ENCODE results near the gene CPA4. TPM values are rescaled to one million over a fixed set of nuclear protein-coding genes. Genes with fewer than 3 reads are reported as not detected.
A peak's percentile ranks its signal among the peaks of the same experiment; 100 is the strongest.

Gene CPA4
- polyA plus RNA-seq, 2 donors: 8.4 to 41.2 TPM

DNA sequence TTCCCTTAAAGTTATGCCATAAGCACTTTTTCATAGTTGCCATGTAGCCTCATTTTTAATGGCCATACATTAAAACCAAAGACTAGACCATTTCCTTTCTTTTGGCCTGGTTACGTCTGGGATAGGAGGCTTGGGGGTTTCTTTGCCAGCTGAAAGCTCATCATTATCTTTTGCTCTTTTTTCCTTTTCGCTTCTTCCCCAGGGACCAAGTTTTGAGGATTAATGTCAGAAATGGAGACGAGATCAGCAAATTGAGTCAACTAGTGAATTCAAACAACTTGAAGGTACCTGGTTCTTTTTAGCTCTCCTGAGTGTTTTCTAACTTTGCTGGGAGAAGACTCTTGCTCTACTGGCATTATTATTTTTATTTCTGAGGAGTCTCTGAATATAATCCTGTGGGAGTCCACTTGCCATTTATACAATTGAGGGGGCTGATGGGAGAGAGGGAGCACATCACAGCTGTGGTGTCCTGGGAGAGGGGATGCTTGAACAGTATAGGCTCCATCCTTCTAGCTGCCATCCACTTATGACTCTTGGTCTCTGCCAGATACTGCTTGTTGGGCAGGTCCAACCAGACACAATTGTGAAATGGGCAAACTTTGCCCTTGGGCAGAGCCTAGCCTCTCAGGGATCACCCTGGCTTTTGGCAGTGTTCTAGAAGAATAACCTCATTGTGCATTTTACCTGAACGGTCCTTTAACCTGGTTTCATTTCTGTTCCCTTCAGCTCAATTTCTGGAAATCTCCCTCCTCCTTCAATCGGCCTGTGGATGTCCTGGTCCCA lies 5.8 kb downstream of the CPA4 start:
- Histone ChIP-seq H3K36me3 (ENCODE audit: control insufficient read depth in 2 of 2, insufficient read depth in 2 of 2, low read length in 1 of 2) (no peaks in the 10 kb centered on the region), H3K4me1 (ENCODE audit: control insufficient read depth in 2 of 2, insufficient read depth in 2 of 2, low read length in 1 of 2) (peaks cover 0 to 9% of the 10 kb centered on the region in 2 donors), H3K27ac (ENCODE audit: low read depth in 2 of 2, low read length in 1 of 2) (peak overlapping the region; percentile 37 to 40), H3K27me3 (ENCODE audit: control insufficient read depth in 1 of 2, insufficient read depth in 2 of 2, low read length in 2 of 2) (no peaks in the 10 kb centered on the region), H3K4me3 (ENCODE audit: low read depth in 1 of 2, low read length in 2 of 2) (no peak overlapping the region), H3K9me3 (ENCODE audit: control insufficient read depth in 2 of 2, insufficient read depth in 1 of 2, low read depth in 1 of 2, low read length in 1 of 2) (no peaks in the 10 kb centered on the region)
- WGBS, 2 donors: 72 to 76% methylated on average over 5 of the region's 5 CpGs

DNA sequence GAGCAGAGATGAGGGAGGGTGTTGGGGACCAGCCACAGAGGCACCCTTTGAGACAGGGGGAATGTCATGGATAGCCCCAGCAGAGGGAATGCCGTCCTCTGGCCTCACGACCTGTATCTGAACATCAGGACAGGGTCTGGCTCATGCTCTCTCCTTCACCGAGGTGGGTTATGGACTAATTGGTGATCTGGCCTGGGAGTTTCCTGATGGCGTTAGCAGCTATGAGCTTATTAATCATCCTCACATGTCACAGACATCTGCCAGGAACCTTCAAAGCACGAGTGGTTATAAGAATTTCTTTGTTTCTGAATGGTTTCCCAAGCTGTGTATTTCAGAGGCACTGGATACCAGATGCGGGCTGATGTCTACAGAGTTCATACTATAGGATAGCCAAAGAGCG lies 6.9 kb downstream of the CPA4 start:
- Histone ChIP-seq H3K4me1 (ENCODE audit: control insufficient read depth in 2 of 2, insufficient read depth in 2 of 2, low read length in 1 of 2) (peaks cover 0 to 9% of the 10 kb centered on the region in 2 donors), H3K36me3 (ENCODE audit: control insufficient read depth in 2 of 2, insufficient read depth in 2 of 2, low read length in 1 of 2) (no peaks in the 10 kb centered on the region), H3K9me3 (ENCODE audit: control insufficient read depth in 2 of 2, insufficient read depth in 1 of 2, low read depth in 1 of 2, low read length in 1 of 2) (no peaks in the 10 kb centered on the region), H3K27me3 (ENCODE audit: control insufficient read depth in 1 of 2, insufficient read depth in 2 of 2, low read length in 2 of 2) (no peaks in the 10 kb centered on the region), H3K27ac (ENCODE audit: low read depth in 2 of 2, low read length in 1 of 2) (no peak overlapping the region), H3K4me3 (ENCODE audit: low read depth in 1 of 2, low read length in 2 of 2) (no peak overlapping the region)
- 73 to 77% methylated on average over 7 of the region's 7 CpGs for WGBS, 2 donors

DNA sequence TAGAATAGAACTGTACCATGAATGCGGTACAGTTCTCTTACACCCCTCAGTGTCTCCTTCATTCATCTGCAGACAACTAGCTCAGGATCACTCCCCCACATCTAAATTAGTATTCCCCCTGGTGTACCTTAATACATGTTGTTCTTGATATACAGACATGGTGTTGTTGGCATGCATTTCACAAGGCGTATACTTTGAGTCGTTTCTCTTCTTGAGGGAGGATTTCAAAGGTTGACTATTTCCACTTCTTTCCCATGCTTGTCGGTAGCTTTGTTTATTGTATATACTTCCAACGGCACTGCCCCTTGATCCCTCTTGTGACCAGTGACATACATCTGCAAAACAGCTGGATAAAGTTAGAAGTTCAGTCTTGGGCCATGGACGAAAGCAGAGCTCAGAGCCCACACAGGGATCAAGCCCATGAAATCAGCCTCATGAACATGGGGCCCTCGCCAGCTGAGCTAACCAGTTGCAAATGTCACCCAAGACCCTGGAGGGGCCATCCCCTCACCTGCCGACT lies 8.6 kb downstream of the CPA4 start:
- H3K4me3 ChIP-seq (ENCODE audit: low read depth in 1 of 2, low read length in 2 of 2): no peak overlapping the region
- H3K27ac ChIP-seq (ENCODE audit: low read depth in 2 of 2, low read length in 1 of 2): no peak overlapping the region
- no peaks in the 10 kb centered on the region for H3K27me3 ChIP-seq (ENCODE audit: control insufficient read depth in 1 of 2, insufficient read depth in 2 of 2, low read length in 2 of 2)
- WGBS, 2 donors: 77 to 79% methylated on average over 8 of the region's 8 CpGs
- peaks cover 0 to 4% of the 10 kb centered on the region in 2 donors for H3K4me1 ChIP-seq (ENCODE audit: control insufficient read depth in 2 of 2, insufficient read depth in 2 of 2, low read length in 1 of 2)
- H3K36me3 ChIP-seq (ENCODE audit: control insufficient read depth in 2 of 2, insufficient read depth in 2 of 2, low read length in 1 of 2): no peaks in the 10 kb centered on the region
- H3K9me3 ChIP-seq (ENCODE audit: control insufficient read depth in 2 of 2, insufficient read depth in 1 of 2, low read depth in 1 of 2, low read length in 1 of 2): no peaks in the 10 kb centered on the region

DNA sequence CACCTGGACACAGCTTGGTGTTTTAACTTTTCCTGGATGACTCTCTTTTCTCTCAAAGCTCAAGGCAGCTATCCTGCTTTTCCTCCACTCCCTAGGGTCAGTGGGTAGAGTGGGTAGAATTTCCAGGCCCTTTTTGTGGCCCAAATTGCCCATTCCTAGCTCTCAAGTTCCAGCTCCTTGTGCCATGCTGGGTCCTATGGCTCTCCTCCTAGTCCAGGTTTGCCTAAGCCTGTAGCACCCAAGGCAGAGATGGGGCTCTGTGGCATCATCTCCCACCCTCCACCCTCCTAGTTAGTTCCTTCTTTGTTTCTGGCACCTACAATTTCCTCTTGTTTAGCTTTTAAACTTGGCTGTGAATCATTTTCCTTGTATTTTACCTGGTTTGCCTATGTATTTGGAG lies 9.7 kb downstream of the CPA4 start:
- Histone ChIP-seq H3K4me3 (ENCODE audit: low read depth in 1 of 2, low read length in 2 of 2) (no peak overlapping the region), H3K9me3 (ENCODE audit: control insufficient read depth in 2 of 2, insufficient read depth in 1 of 2, low read depth in 1 of 2, low read length in 1 of 2) (no peaks in the 10 kb centered on the region), H3K36me3 (ENCODE audit: control insufficient read depth in 2 of 2, insufficient read depth in 2 of 2, low read length in 1 of 2) (no peaks in the 10 kb centered on the region), H3K27ac (ENCODE audit: low read depth in 2 of 2, low read length in 1 of 2) (no peak overlapping the region), H3K4me1 (ENCODE audit: control insufficient read depth in 2 of 2, insufficient read depth in 2 of 2, low read length in 1 of 2) (peaks cover 0 to 4% of the 10 kb centered on the region in 2 donors), H3K27me3 (ENCODE audit: control insufficient read depth in 1 of 2, insufficient read depth in 2 of 2, low read length in 2 of 2) (no peaks in the 10 kb centered on the region)

DNA sequence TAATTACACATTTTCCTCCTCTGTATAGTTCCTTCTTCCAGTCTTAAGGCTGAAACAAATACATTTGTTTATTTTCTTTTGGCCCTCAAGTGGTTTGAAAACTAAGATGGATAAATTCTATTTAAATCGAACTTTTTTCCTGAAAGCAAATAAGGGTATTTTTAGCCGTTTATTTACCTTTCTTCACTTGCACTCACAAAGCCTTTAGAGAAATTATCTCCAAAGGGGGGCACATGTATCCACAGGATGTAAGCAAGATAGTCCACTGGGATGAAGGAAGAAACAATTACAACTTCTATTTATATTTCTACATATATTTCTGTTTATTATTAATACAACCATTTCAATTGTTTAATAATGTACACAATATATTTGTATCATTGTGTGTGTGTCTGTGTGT lies 10.2 kb downstream of the CPA4 start:
- H3K9me3 ChIP-seq (ENCODE audit: control insufficient read depth in 2 of 2, insufficient read depth in 1 of 2, low read depth in 1 of 2, low read length in 1 of 2): no peaks in the 10 kb centered on the region
- no peak overlapping the region for H3K27ac ChIP-seq (ENCODE audit: low read depth in 2 of 2, low read length in 1 of 2)
- no peaks in the 10 kb centered on the region for H3K27me3 ChIP-seq (ENCODE audit: control insufficient read depth in 1 of 2, insufficient read depth in 2 of 2, low read length in 2 of 2)
- H3K4me3 ChIP-seq (ENCODE audit: low read depth in 1 of 2, low read length in 2 of 2): no peak overlapping the region
- WGBS, 2 donors: 38 to 62% methylated on average over 2 of the region's 2 CpGs
- H3K36me3 ChIP-seq (ENCODE audit: control insufficient read depth in 2 of 2, insufficient read depth in 2 of 2, low read length in 1 of 2): no peaks in the 10 kb centered on the region
- peaks cover 0 to 4% of the 10 kb centered on the region in 2 donors for H3K4me1 ChIP-seq (ENCODE audit: control insufficient read depth in 2 of 2, insufficient read depth in 2 of 2, low read length in 1 of 2)

DNA sequence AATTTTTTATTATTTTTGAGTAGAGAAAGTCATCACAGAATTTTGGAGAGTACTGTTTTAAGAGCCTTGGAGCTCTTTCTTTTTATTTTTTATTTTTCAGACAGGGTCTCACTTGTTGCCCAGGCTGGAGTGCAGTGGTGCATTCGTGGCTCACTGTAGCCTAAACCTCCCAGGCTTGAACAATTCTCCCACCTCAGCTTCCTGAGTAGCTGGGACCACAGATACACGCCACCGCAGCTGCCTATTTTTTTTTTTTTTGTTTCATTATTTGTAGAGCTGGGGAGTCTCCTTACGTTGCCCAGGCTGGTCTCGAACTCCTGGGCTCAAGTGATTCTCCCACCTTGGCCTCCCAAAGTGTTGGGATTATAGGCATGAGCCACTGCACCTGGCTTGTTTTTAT lies 10.6 kb downstream of the CPA4 start:
- Histone ChIP-seq H3K27ac (ENCODE audit: low read depth in 2 of 2, low read length in 1 of 2) (no peak overlapping the region), H3K27me3 (ENCODE audit: control insufficient read depth in 1 of 2, insufficient read depth in 2 of 2, low read length in 2 of 2) (no peaks in the 10 kb centered on the region), H3K4me3 (ENCODE audit: low read depth in 1 of 2, low read length in 2 of 2) (no peak overlapping the region), H3K4me1 (ENCODE audit: control insufficient read depth in 2 of 2, insufficient read depth in 2 of 2, low read length in 1 of 2) (peaks cover 0 to 4% of the 10 kb centered on the region in 2 donors), H3K36me3 (ENCODE audit: control insufficient read depth in 2 of 2, insufficient read depth in 2 of 2, low read length in 1 of 2) (no peaks in the 10 kb centered on the region), H3K9me3 (ENCODE audit: control insufficient read depth in 2 of 2, insufficient read depth in 1 of 2, low read depth in 1 of 2, low read length in 1 of 2) (no peaks in the 10 kb centered on the region)
- 70 to 73% methylated on average over 5 of the region's 5 CpGs for WGBS, 2 donors

DNA sequence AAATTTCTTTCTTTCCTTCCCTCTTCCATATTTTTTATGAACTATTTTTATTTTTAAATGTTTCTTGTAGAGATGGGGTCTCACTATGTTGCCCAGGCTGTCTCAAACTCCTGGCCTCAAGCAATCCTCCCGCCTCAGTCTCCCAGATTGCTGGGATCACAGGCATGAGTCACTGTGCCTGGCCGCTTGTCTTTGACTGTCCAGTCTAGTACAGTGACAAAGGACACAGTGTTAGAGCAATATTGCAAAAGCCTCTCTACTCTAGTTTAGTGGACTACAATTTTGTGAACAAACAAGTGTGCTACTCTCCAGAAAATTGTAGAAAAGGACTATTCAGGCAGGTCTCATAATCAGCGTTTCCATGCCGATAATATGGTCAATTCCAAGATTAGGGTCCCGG lies 11.0 kb downstream of the CPA4 start:
- Histone ChIP-seq H3K27ac (ENCODE audit: low read depth in 2 of 2, low read length in 1 of 2) (no peak overlapping the region), H3K4me1 (ENCODE audit: control insufficient read depth in 2 of 2, insufficient read depth in 2 of 2, low read length in 1 of 2) (peaks cover 0 to 4% of the 10 kb centered on the region in 2 donors), H3K36me3 (ENCODE audit: control insufficient read depth in 2 of 2, insufficient read depth in 2 of 2, low read length in 1 of 2) (no peaks in the 10 kb centered on the region), H3K27me3 (ENCODE audit: control insufficient read depth in 1 of 2, insufficient read depth in 2 of 2, low read length in 2 of 2) (no peaks in the 10 kb centered on the region), H3K4me3 (ENCODE audit: low read depth in 1 of 2, low read length in 2 of 2) (no peak overlapping the region), H3K9me3 (ENCODE audit: control insufficient read depth in 2 of 2, insufficient read depth in 1 of 2, low read depth in 1 of 2, low read length in 1 of 2) (no peaks in the 10 kb centered on the region)
- 90 to 91% methylated on average over 5 of the region's 5 CpGs for WGBS, 2 donors

DNA sequence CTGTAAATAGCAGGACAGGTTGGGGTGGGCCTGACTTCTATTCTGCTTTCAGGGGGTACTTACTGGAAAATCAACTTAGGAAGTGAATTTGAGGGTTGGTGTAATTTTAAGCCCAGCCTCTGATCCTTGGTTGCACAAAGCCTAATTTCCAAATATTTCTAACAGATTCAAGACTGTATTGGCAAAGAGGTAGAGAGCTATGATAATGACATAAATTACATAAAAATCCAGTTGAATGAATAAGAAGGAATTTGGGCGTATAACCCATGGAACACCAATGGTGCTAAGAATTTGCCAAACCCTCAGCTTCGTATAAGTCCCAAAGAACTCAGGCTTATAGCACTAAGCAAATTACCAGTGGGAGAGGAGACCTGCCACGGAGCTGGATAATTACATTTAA lies 11.9 kb downstream of the CPA4 start:
- WGBS, 2 donors: 96 to 97% methylated on average over 3 of the region's 3 CpGs

DNA sequence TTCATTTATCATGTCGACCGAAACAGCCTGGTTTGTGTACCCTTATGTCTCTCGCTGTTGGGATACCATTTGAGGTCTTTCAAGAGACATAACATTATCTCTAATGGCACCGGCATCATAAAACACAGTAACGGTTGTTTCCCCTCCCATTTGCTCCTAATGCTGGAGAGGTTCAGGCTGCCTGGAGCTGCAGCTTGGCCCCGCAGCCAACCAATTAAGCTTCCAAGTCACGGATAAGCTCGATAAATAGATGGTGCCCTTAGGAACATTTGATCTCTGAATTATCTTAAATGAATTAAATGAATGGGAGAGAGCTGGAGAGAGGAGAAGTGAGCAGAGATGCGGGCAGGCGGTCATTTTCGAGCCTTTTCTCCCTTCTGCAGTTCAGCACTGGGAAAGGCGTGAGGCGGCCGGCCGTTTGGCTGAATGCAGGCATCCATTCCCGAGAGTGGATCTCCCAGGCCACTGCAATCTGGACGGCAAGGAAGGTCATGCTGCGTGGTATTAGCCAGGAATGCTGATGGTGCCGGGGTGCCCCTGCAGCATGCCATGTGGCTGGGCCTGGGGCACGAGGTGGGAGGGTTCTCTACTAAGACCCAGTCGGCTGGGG lies 12.6 kb downstream of the CPA4 start:
- H3K27me3 ChIP-seq (ENCODE audit: control insufficient read depth in 1 of 2, insufficient read depth in 2 of 2, low read length in 2 of 2): no peaks in the 10 kb centered on the region
- WGBS, 2 donors: 87% methylated on average over 21 of the region's 21 CpGs
- H3K36me3 ChIP-seq (ENCODE audit: control insufficient read depth in 2 of 2, insufficient read depth in 2 of 2, low read length in 1 of 2): no peaks in the 10 kb centered on the region

More for the DNA sequence above, 11.9 kb downstream of the CPA4 start:
- Histone ChIP-seq H3K36me3 (ENCODE audit: control insufficient read depth in 2 of 2, insufficient read depth in 2 of 2, low read length in 1 of 2) (no peaks in the 10 kb centered on the region), H3K27me3 (ENCODE audit: control insufficient read depth in 1 of 2, insufficient read depth in 2 of 2, low read length in 2 of 2) (no peaks in the 10 kb centered on the region), H3K9me3 (ENCODE audit: control insufficient read depth in 2 of 2, insufficient read depth in 1 of 2, low read depth in 1 of 2, low read length in 1 of 2) (no peaks in the 10 kb centered on the region), H3K4me3 (ENCODE audit: low read depth in 1 of 2, low read length in 2 of 2) (no peak overlapping the region), H3K4me1 (ENCODE audit: control insufficient read depth in 2 of 2, insufficient read depth in 2 of 2, low read length in 1 of 2) (no peaks in the 10 kb centered on the region), H3K27ac (ENCODE audit: low read depth in 2 of 2, low read length in 1 of 2) (no peak overlapping the region)

DNA sequence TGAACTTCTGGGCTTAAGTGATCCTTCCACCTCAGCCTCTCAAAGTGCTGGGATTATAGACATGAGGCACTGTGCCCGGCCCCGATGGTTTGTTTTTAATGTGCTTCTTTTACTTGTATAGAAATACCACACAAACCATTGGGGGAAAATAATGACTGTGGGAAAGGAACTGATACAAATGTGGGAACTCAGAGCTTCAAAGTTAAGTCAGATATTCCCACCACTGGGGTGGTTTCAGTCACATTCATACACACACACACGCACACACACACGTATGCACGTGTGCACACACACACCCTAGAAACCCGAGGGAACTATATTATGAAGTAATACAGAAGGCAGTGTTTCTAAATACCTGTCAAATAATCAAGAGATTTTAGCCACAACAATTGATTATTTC lies 17.0 kb downstream of the CPA4 start:
- WGBS, 2 donors: 71 to 77% methylated on average over 6 of the region's 6 CpGs

More for the DNA sequence above, 12.6 kb downstream of the CPA4 start:
- no peaks in the 10 kb centered on the region for H3K4me1 ChIP-seq (ENCODE audit: control insufficient read depth in 2 of 2, insufficient read depth in 2 of 2, low read length in 1 of 2)
- no peak overlapping the region for H3K4me3 ChIP-seq (ENCODE audit: low read depth in 1 of 2, low read length in 2 of 2)
- no peaks in the 10 kb centered on the region for H3K9me3 ChIP-seq (ENCODE audit: control insufficient read depth in 2 of 2, insufficient read depth in 1 of 2, low read depth in 1 of 2, low read length in 1 of 2)
- H3K27ac ChIP-seq (ENCODE audit: low read depth in 2 of 2, low read length in 1 of 2): no peak overlapping the region

More for the DNA sequence above, 17.0 kb downstream of the CPA4 start:
- Histone ChIP-seq H3K36me3 (ENCODE audit: control insufficient read depth in 2 of 2, insufficient read depth in 2 of 2, low read length in 1 of 2) (peaks cover 0 to 4% of the 10 kb centered on the region in 2 donors), H3K4me3 (ENCODE audit: low read depth in 1 of 2, low read length in 2 of 2) (no peak overlapping the region), H3K27me3 (ENCODE audit: control insufficient read depth in 1 of 2, insufficient read depth in 2 of 2, low read length in 2 of 2) (no peaks in the 10 kb centered on the region), H3K9me3 (ENCODE audit: control insufficient read depth in 2 of 2, insufficient read depth in 1 of 2, low read depth in 1 of 2, low read length in 1 of 2) (no peaks in the 10 kb centered on the region), H3K27ac (ENCODE audit: low read depth in 2 of 2, low read length in 1 of 2) (no peak overlapping the region), H3K4me1 (ENCODE audit: control insufficient read depth in 2 of 2, insufficient read depth in 2 of 2, low read length in 1 of 2) (no peaks in the 10 kb centered on the region)

All from esophagus (tissue), 2 donors.